SU-DHL-6 (cell line): ENCODE measurements around the gene CERS6.
"Not testable (repeated sequence)": the region's sequence is repeated elsewhere in the genome, so short reads cannot be mapped to it uniquely, and the experiment has no call there.

Experiments used
- H2AFZ ChIP-seq: fragments of 200-600 bp; sonication (generic); 2 replicates; pipeline ENCODE4 v1.6.1; 2014; ENCODE audit warnings: low read depth, mild to moderate bottlenecking, moderate library complexity, mixed read lengths, antibody characterized with exemption, low read length; ENCODE audit not compliant: severe bottlenecking
- H3F3A ChIP-seq: fragments of 200-600 bp; shearing (Covaris generic); 2 replicates; pipeline ENCODE4 v1.6.0; 2016; ENCODE audit warnings: antibody characterized with exemption, mild to moderate bottlenecking; ENCODE audit not compliant: insufficient read depth
- H3K27ac ChIP-seq: fragments of 200-600 bp; sonication (generic); 2 replicates; pipeline ENCODE4 v1.5.1; 2016; ENCODE audit warnings: low read depth, mild to moderate bottlenecking, low read length, moderate library complexity, mixed read lengths
- H3K27me3 ChIP-seq: fragments of 200-600 bp; sonication (generic), shearing (Covaris generic); 2 replicates; pipeline ENCODE4 v1.6.0; 2014; ENCODE audit warnings: mild to moderate bottlenecking, low read length
- H3K36me3 ChIP-seq: fragments of 200-600 bp; sonication (generic); 2 replicates; pipeline ENCODE4 v1.6.1; 2014; ENCODE audit warnings: mild to moderate bottlenecking, low read length, mixed read lengths
- H3K4me2 ChIP-seq: fragments of 300-600, 200-600 bp; shearing (Covaris generic), sonication (generic); 2 replicates; pipeline ENCODE4 v1.6.0; 2014; ENCODE audit warnings: low read length, low read depth, mild to moderate bottlenecking; ENCODE audit not compliant: poor library complexity, severe bottlenecking
- H3K4me3 ChIP-seq: fragments of 200-600 bp; sonication (generic); 2 replicates; pipeline ENCODE4 v1.5.1; 2014; ENCODE audit warnings: antibody characterized with exemption, low read length, mild to moderate bottlenecking, mixed read lengths; ENCODE audit not compliant: insufficient read depth, poor library complexity, severe bottlenecking
- H3K79me2 ChIP-seq: fragments of 200-600 bp; sonication (generic); 2 replicates; pipeline ENCODE4 v1.6.1; 2014; ENCODE audit warnings: mild to moderate bottlenecking, low read length, moderate library complexity; ENCODE audit not compliant: insufficient read depth
- H3K9ac ChIP-seq: fragments of 200-600 bp; sonication (generic); 2 replicates; pipeline ENCODE4 v1.7.0; 2014; ENCODE audit warnings: mild to moderate bottlenecking, low read length
- H3K9me2 ChIP-seq: fragments of 200-600 bp; sonication (generic); replicated peaks from 2 replicates; pipeline ENCODE4 v1.6.1; 2014; ENCODE audit warnings: low read length; ENCODE audit not compliant: insufficient read depth
- H3K9me3 ChIP-seq: fragments of 200-600 bp; sonication (generic); 2 replicates; pipeline ENCODE4 v1.6.1; 2014; ENCODE audit warnings: low read length, mixed read lengths; ENCODE audit not compliant: insufficient read depth
- H4K20me1 ChIP-seq: fragments of 200-600 bp; sonication (generic); 2 replicates; pipeline ENCODE4 v1.6.1; 2014; ENCODE audit warnings: low read depth, mild to moderate bottlenecking, antibody characterized with exemption, low read length, moderate library complexity, mixed read lengths
- CTCF ChIP-seq: fragments of 200-600 bp; sonication (generic); IDR thresholded peaks from one replicate; pipeline ENCODE4 v1.5.1; 2017; ENCODE audit warnings: antibody characterized with exemption, mild to moderate bottlenecking, low read length, moderate library complexity; ENCODE audit not compliant: insufficient read depth, poor library complexity, severe bottlenecking
- EZH2phosphoT487 ChIP-seq: fragments of 200-600 bp; sonication (generic), shearing (Covaris generic); conservative IDR thresholded peaks from 2 replicates; pipeline ENCODE4 v1.6.1; 2018; ENCODE audit warnings: mild to moderate bottlenecking, antibody characterized with exemption, low read length, moderate library complexity, mixed read lengths

CERS6 gene

GRCh38 chr2:168486477-168486876 lies 30.4 kb downstream of the CERS6 start:
- H3K9ac ChIP-seq, result no peak overlapping the region
- no peak overlapping the region for H3K4me2 ChIP-seq
- H3K27me3 ChIP-seq, result no peaks in the 10 kb centered on the region
- H4K20me1 ChIP-seq, result no peaks in the 10 kb centered on the region
- H2AFZ ChIP-seq, result no peak overlapping the region
- H3K4me3 ChIP-seq, result no peak overlapping the region
- no peaks in the 10 kb centered on the region for H3F3A ChIP-seq
- H3K9me2 ChIP-seq, result no peaks in the 10 kb centered on the region
- H3K9me3 ChIP-seq, result no peaks in the 10 kb centered on the region
- H3K27ac ChIP-seq, result no peak overlapping the region
- H3K36me3 ChIP-seq, result no peaks in the 10 kb centered on the region
- no peaks in the 10 kb centered on the region for H3K79me2 ChIP-seq
- TF ChIP-seq CTCF (no peak), EZH2phosphoT487 (no peak)

- no peaks in the 10 kb centered on the region for H3K9me3 ChIP-seq
Measured at GRCh38 chr2:168490015-168490874, 34.2 kb downstream of the CERS6 start.

GRCh38 chr2:168490946-168491605 lies 35.0 kb downstream of the CERS6 start:
- Histone ChIP-seq H3K79me2 (no peaks in the 10 kb centered on the region), H3K9me3 (no peaks in the 10 kb centered on the region), H3K4me3 (no peak overlapping the region), H2AFZ (no peak overlapping the region), H3K4me2 (no peak overlapping the region), H3K9me2 (no peaks in the 10 kb centered on the region), H3K36me3 (no peaks in the 10 kb centered on the region), H3K27me3 (no peaks in the 10 kb centered on the region), H4K20me1 (no peaks in the 10 kb centered on the region), H3F3A (no peaks in the 10 kb centered on the region), H3K27ac (no peak overlapping the region), H3K9ac (no peak overlapping the region)
- no peak for TF ChIP-seq CTCF
- TF ChIP-seq EZH2phosphoT487, result no peak

More at GRCh38 chr2:168490015-168490874, 34.2 kb downstream of the CERS6 start:
- Histone ChIP-seq H3K4me2 (no peak overlapping the region), H3K36me3 (no peaks in the 10 kb centered on the region), H3K4me3 (no peak overlapping the region), H3K9me2 (no peaks in the 10 kb centered on the region), H2AFZ (no peak overlapping the region), H4K20me1 (no peaks in the 10 kb centered on the region), H3K79me2 (no peaks in the 10 kb centered on the region), H3F3A (no peaks in the 10 kb centered on the region), H3K9ac (no peak overlapping the region), H3K27ac (no peak overlapping the region), H3K27me3 (no peaks in the 10 kb centered on the region)
- TF ChIP-seq EZH2phosphoT487 (no peak), CTCF (no peak)

- H4K20me1 ChIP-seq, H3K9ac ChIP-seq: not testable (repeated sequence)
Measured at GRCh38 chr2:168491728-168492127, 35.7 kb downstream of the CERS6 start.

GRCh38 chr2:168493219-168493618 lies 37.1 kb downstream of the CERS6 start:
- H3K9me3 ChIP-seq, H3K27ac ChIP-seq, H3K79me2 ChIP-seq: not testable (repeated sequence)

More at GRCh38 chr2:168491728-168492127, 35.7 kb downstream of the CERS6 start:
- not testable (repeated sequence) for H3K36me3 ChIP-seq, H3F3A ChIP-seq, H3K27ac ChIP-seq, H3K4me2 ChIP-seq, H3K9me2 ChIP-seq, H3K27me3 ChIP-seq, H3K4me3 ChIP-seq, H3K9me3 ChIP-seq, H3K79me2 ChIP-seq, H2AFZ ChIP-seq

More at GRCh38 chr2:168493219-168493618, 37.1 kb downstream of the CERS6 start:
- not testable (repeated sequence) for H3K4me3 ChIP-seq, H3K27me3 ChIP-seq, H4K20me1 ChIP-seq, H3F3A ChIP-seq, H3K4me2 ChIP-seq, H3K36me3 ChIP-seq, H3K9me2 ChIP-seq, H2AFZ ChIP-seq, H3K9ac ChIP-seq
